ENCODE measurements around the gene NME5. TPM values are rescaled to one million over a fixed set of nuclear protein-coding genes. Genes with fewer than 3 reads are reported as not detected.

The NME5 gene
- total RNA-seq, 1 donor from 2014 or later, result 4.7 TPM

DNA sequence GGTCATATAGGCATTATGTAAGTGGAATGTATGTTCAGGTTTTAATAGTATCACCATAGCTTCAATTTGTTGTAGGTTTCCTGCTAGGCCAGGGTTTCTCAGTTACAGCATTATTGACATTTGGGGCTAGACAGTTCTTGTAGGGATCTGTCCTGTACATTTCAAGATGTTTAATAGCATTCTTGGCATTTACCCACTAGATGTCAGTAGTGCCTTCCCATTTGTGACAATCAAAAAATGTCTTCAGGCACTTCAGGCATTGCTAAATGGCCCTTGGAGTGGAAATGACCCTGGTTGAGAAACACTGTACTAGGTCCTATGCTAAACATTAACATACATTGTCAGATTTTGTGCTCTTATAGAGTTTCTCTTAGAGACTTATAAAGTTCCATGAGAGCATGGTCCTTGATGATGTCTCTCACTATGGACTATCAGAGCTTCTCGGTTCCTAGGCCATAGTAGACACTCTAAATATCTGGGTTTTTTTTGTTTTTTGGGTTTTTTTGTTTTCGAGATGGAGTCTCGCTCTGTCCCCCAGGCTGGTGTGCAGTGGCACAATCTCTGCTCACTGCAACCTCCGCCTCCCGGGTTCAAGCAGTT is 41.1 kb upstream of the NME5 start:
- DNase-seq, result no peak
- TF ChIP-seq CTCF (IDR thresholded peaks at IDR 0.05; ENCODE audit: borderline replicate concordance), result peak; percentile 19
- Histone ChIP-seq H3K36me3 (peaks cover 31% of the 10 kb centered on the region), H3K27me3 (ENCODE audit: low read depth) (no peaks in the 10 kb centered on the region), H3K4me1 (peaks cover 47% of the 10 kb centered on the region), H3K27ac (replicated peaks) (no peak overlapping the region), H3K4me3 (no peak overlapping the region), H3K9me3 (replicated peaks) (no peaks in the 10 kb centered on the region)
- intact Hi-C loops (cut with micrococcal nuclease), result no loop called here

- H3K9me3 ChIP-seq (replicated peaks), result no peaks in the 10 kb centered on the region
- no peak overlapping the region for H3K27ac ChIP-seq (replicated peaks)
- H3K4me1 ChIP-seq, result peaks cover 51% of the 10 kb centered on the region
- peaks cover 32% of the 10 kb centered on the region for H3K36me3 ChIP-seq
- H3K4me3 ChIP-seq, result peak overlapping the region; percentile 85
- TF ChIP-seq CTCF (IDR thresholded peaks at IDR 0.05; ENCODE audit: borderline replicate concordance), result no peak
- intact Hi-C loops (cut with micrococcal nuclease), result no loop called here
- DNase-seq, result no peak
- H3K27me3 ChIP-seq (ENCODE audit: low read depth), result no peaks in the 10 kb centered on the region
Observed at GRCh38 chr5:138179277-138179857, 40.1 kb upstream of the NME5 start.

DNA sequence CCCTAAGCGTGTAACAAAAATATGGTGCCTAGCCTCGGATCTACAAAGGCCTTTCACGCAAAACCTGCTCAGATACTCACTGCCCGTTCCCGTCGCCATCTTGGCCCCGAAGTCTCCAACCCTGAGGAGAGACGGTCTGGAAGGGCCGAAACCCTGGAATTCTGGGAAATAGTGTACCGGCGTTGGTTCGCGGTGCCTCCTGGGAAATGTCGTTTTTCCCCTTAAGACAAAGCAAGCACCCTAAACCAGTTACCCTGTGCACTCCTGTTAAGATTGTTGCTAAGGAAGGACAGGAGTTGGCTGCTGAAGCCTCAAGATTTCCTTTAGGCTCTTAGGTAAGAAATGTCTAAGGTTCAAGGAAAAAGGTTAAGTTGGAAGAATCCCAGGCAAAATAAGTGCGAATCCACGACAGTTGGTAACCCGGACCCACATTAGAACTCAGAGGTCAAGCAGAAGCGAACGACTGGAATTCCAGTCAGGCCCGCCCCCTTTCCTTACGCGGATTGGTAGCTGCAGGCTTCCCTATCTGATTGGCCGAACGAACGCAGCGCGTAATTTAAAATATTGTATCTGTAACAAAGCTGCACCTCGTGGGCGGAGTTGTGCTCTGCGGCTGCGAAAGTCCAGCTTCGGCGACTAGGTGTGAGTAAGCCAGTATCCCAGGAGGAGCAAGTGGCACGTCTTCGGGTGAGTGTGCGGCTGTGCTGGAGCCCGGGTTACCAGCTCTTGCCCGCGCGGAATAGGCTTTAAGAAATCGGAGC is 39.5 kb upstream of the NME5 start, which contains the start of the genes BRD8 and KIF20A:
TSS of gene BRD8 (minus strand) at position 115 of the 761 bp plus-strand sequence. CDS start at position 99, 16 bp downstream.
TSS of gene KIF20A (plus strand) at position 597 of the 761 bp plus-strand sequence. CDS start 569 bp downstream, outside the sequence.
- peak; percentile 94 for DNase-seq
- Histone ChIP-seq H3K4me3 (peak within 1 kb of the TSS; percentile 85), H3K27me3 (ENCODE audit: low read depth) (no peaks in the 10 kb centered on the region), H3K36me3 (peaks cover 37% of the 10 kb centered on the region), H3K27ac (replicated peaks) (peak within 1 kb of the TSS; percentile 97), H3K9me3 (replicated peaks) (no peaks in the 10 kb centered on the region), H3K4me1 (peaks cover 51% of the 10 kb centered on the region)
- intact Hi-C loops (cut with micrococcal nuclease), result no loop called here
- no peak for TF ChIP-seq CTCF (IDR thresholded peaks at IDR 0.05; ENCODE audit: borderline replicate concordance)

DNA sequence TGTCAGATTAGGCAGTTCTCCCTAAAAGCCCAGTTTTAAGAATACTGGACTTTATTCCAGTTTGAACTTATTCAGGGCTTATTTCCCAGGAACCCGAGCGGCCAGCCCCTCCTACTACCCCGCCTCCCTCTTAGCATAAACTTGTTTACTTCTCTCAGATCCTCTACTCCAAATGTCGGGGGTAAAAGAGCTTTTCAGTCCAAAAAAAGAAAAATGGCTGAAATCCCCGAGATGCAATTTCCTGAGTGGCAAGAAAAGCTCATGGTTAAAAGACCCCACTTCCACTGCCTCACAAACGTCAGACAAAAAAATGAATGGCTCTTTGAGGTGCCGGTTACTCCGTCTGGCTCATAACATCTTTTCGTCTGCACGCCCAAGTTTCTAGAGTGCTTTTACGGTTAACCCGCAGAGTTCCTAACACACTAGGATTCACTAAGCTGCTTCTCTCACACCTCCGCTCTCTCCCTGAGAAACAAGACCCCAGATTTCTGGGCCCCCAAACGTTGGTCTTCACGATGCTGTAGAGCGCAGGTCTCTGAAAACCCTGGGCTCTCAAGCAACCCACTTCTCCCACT is 38.8 kb upstream of the NME5 start:
- H3K4me1 ChIP-seq, result peaks cover 46% of the 10 kb centered on the region
- peak overlapping the region; percentile 85 for H3K4me3 ChIP-seq
- H3K27me3 ChIP-seq (ENCODE audit: low read depth), result no peaks in the 10 kb centered on the region
- H3K9me3 ChIP-seq (replicated peaks), result no peaks in the 10 kb centered on the region
- DNase-seq, result peak; percentile 24
- H3K36me3 ChIP-seq, result peaks cover 43% of the 10 kb centered on the region
- intact Hi-C loops (cut with micrococcal nuclease), result no loop called here
- peak overlapping the region; percentile 97 for H3K27ac ChIP-seq (replicated peaks)
- TF ChIP-seq CTCF (IDR thresholded peaks at IDR 0.05; ENCODE audit: borderline replicate concordance), result no peak

DNA sequence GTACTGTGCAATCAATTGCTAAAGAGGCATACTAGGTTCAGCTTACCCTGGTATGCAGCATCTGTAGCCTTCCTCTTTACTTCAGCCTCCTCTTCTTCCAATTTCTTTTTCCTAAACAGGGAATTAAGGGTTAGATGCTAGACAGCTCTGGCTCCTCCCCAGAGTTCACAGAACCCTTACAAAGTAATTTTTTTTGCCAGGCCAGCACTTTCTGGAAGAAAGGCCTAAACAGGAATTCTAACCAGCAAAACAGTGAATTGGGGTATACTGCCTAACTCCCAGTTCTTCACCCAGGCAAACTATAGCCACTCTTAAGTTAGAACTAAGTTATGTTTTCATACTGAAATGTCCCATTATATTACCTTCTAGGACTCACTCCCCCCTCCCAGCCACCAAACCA is 31.1 kb upstream of the NME5 start:
- no peak for TF ChIP-seq CTCF (IDR thresholded peaks at IDR 0.05; ENCODE audit: borderline replicate concordance)
- H3K27ac ChIP-seq (replicated peaks), result no peak overlapping the region
- DNase-seq, result no peak
- H3K9me3 ChIP-seq (replicated peaks), result no peaks in the 10 kb centered on the region
- peaks cover 4% of the 10 kb centered on the region for H3K4me1 ChIP-seq
- peaks cover 99% of the 10 kb centered on the region for H3K36me3 ChIP-seq
- no peaks in the 10 kb centered on the region for H3K27me3 ChIP-seq (ENCODE audit: low read depth)
- intact Hi-C loops (cut with micrococcal nuclease), result no loop called here
- H3K4me3 ChIP-seq, result no peak overlapping the region

Measured in left ventricle myocardium inferior (tissue), 1 donor.